ENCODE data around the gene RHBDL1. TPM values are rescaled to one million over a fixed set of nuclear protein-coding genes. Genes with fewer than 3 reads are reported as not detected.

RHBDL1 gene
- polyA plus RNA-seq, 1 donor = 1.8 TPM

- DNase-seq = no peak
Observed at GRCh38 chr16:637081-638018, 38.1 kb upstream of the RHBDL1 start.

DNA sequence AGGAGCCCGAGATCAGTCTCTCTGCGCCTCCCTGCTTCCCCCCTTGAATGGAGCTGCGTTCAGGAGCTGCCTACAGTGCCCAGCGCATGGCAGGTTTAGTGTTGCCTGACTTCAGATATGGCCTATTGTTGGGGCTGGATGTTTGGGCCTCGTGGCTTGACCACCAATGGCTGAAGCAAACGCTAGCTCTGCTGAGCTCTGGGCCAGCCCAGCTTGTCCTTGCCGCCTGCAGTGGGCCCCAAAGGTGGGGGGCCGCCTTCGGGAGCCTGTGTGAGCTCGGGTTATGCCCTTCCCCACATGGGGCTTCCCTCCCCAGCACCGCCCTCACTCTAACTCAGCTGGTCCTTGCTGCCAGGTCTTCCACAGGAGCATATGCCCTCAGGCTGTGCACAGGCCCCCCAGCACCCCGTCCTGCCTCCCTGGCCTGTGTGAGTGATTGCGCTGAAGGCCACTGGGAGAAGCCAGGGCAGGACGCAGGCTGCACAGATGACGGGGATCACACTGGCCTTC, 37.4 kb upstream of the RHBDL1 start:
- DNase-seq = no peak

GRCh38 chr16:638836-639235, 36.6 kb upstream of the RHBDL1 start:
- DNase-seq = no peak

DNA sequence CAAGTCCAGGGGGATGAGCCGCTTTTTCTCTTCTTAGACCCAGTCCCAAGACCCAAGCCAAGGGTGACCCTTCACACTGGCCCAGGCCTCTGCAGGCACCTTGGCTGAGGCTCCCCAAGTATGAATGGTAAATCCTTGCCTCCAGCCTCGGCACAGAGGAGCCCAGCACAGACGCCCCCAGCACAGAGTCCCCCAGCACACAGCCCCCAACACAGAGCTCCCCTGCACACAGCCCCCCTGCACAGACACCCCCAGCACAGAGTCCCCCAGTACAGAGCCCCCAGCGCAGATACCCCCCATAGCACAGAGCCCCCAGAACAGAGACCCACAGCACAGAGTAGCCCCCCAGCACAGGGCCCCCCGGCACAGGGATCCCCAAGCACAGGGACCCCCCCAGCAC, 34.9 kb upstream of the RHBDL1 start:
- no peak for DNase-seq

DNA sequence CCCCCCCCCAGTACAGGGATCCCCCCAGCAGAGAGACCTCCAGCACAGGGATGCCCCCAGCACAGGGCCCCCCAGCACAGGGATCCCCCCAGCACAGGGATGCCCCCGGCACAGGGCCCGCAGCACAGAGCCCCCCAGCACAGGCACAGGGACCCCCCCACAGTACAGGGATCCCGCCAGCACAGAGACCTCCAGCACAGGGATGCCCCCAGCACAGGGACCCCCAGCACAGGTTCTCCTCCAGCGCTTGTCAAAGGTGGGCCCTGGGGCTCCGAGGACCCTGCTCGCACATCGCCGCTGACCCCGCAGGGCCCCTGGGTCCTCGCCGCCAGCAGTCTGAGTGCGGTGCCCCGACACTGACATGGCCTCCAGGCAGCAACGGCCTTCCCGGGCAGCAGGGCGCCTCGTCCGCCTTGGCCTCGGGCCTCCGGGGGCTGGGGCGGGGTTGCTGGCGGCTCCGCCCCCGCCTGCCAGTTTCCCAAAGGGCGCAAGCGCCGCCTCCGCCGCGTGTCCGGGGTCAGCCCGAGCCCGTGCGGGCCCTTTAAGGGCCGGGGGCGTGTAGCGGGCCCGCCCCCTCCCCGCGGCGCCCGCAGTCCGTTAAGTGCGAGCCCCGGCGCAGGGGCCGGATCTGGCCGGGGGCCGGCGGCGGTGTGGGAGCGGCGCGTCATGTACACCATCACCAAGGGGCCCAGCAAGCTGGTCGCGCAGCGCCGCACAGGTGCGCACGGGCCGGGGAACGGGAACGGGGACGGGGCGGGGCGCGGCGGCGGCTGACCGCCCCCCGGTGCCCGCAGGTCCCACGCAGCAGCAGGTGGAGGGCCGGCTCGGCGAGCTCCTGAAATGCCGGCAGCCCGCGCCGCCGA, 33.9 kb upstream of the RHBDL1 start, which contains the start of gene MCRIP2:
Gene MCRIP2, plus strand, starts transcription at position 503 of the 863 bp plus-strand sequence. Its CDS starts 164 bp downstream, at position 667.
- peak; percentile 63 for DNase-seq

DNA sequence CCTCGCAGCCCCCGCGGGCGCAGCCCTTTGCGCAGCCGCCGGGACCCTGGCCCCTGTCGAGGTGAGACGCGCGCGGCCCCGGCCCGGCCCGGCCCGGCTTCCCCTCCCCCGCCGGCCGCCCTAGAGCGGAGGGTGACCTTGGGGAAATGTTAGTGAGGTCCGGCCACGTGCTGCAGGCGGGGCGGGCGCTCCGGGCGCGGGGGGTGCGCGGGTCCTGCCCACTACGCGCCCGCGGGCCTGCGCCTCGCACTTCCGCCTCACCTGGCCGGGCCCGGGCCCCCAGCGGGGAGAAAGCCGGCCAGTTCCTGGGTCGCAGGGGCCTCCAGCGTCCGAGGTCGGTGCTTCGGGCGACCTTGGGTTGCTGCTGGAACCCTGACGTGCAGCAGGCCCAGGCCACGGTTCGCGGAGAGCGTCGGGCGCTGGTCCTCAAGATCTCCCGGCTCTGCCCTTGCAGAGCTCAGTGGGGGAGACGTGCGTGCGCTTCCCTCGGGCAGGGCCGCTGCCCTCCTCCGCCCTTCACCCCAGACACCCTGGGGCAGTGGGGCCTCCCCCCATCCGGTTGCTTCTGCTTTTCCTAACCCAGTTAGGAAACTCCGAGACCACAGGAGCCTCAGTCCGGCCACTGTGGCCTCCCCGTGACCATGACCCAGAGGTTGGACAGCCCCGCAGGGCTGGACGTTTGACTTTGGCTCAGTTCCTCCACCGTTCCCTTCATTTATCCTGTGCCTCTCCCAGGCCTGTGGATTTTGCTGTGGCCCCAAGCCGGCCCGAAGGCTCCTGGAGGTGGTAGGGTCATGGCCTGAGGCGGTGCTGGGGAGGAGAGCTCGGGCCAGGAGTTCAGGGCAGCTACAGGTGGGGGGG, 33.1 kb upstream of the RHBDL1 start:
- no peak for DNase-seq

DNA sequence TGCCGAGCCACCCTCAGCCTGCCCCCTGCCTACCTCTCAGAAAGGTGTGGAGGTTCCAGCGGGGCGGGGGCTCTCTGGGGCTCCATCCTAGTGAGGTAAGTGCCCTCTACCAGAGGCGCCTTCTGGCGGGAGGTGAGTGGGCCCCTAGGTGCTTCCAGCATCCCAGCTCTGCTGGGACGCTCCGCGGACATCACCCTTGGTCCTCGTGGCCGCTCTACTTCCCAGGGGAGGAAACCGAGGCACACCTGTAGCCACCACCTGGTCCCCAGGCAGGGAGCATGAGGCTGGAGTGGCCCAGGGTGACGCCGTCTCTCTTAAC, 32.5 kb upstream of the RHBDL1 start:
- DNase-seq = no peak

DNA sequence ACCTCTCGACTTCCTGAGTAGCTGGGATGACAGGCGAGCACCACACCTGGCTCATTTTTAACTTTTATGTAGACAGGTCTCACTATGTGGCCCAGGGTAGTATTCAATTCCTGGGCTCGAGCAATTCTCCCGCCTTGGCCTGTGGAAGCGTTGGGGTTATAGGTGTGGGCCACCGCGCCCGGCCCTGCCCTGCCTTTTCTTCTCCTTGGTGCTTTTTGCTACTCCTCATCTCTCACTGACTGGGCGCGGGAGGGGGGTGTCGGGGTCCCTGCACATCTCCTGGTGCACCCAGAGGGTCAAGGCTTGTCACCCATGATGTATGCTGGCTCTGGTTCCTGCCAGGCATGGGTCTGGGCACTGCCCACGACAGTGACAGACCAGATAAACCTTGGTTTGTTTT, 30.9 kb upstream of the RHBDL1 start:
- DNase-seq = no peak

- DNase-seq = no peak
Observed at GRCh38 chr16:645852-646678, 29.4 kb upstream of the RHBDL1 start.

DNA sequence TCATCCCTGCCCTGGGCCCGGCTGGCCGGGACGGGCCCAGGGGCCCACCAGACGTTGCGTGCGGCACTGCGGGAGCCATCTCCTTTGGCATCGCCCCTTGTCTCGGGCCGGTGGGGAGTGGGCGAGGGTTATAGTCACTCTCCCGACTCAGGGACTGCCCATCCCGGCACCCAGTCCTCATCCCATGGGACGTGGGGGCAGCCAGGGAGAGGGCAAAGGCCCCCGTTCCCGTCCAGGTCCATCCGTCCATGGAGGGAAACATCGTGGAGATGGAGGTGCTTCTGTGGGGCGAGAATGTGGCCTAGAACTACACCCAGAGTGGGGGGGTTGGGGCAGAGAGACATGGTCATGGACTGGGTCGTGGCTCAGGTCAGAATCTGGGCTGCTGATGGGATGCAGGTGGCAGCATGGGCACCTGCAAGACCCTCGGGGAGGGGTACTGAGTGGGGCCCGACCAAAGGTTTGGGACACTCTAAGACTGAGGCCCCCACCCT, 28.7 kb upstream of the RHBDL1 start:
- no peak for DNase-seq

- DNase-seq = no peak
Observed at GRCh38 chr16:647173-647902, 28.1 kb upstream of the RHBDL1 start.

DNA sequence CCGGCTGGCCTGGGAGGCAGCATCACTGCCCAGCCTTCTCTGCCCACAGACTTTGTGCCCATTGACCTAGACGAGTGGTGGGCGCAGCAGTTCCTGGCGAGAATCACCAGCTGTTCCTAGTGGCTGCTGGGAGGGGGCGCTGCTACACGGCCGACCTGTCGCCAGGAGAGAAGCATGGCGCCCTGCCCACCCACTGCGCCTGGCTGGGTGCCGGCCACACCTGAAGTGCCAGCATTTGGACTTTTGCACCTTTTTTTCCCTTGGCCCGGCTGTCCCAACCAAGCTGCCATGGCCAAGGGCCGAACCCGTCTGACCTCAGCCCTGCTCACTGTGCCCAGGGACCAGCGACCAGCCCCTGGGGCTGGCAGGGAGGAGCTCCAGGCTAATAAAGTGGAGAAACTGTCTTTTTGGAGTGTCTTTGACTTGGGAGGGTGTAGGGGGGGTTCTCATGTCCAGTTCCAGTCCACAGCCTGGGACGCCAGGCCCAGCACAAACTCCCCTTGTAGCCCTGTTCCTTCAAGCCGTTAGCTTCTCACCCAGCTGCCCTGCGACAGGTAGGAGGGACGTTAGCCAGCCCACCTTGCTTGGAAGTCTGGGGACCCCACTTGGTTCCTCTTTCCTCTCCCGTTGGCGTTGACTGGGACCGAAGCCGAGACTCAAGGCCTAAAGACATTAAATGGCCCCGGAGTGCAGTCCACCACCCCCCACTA, 27.2 kb upstream of the RHBDL1 start:
- no peak for DNase-seq

- DNase-seq = peak; percentile 92
Observed at GRCh38 chr16:648781-649589, 26.5 kb upstream of the RHBDL1 start, which contains the start of gene WDR90. Gene WDR90, plus strand, starts transcription at chr16:649365. Its CDS starts 52 bp downstream, at chr16:649417.

- no peak for DNase-seq
Observed at GRCh38 chr16:649631-650030, 25.8 kb upstream of the RHBDL1 start.

- DNase-seq = no peak
Observed at GRCh38 chr16:651844-652243, 23.6 kb upstream of the RHBDL1 start.

DNA sequence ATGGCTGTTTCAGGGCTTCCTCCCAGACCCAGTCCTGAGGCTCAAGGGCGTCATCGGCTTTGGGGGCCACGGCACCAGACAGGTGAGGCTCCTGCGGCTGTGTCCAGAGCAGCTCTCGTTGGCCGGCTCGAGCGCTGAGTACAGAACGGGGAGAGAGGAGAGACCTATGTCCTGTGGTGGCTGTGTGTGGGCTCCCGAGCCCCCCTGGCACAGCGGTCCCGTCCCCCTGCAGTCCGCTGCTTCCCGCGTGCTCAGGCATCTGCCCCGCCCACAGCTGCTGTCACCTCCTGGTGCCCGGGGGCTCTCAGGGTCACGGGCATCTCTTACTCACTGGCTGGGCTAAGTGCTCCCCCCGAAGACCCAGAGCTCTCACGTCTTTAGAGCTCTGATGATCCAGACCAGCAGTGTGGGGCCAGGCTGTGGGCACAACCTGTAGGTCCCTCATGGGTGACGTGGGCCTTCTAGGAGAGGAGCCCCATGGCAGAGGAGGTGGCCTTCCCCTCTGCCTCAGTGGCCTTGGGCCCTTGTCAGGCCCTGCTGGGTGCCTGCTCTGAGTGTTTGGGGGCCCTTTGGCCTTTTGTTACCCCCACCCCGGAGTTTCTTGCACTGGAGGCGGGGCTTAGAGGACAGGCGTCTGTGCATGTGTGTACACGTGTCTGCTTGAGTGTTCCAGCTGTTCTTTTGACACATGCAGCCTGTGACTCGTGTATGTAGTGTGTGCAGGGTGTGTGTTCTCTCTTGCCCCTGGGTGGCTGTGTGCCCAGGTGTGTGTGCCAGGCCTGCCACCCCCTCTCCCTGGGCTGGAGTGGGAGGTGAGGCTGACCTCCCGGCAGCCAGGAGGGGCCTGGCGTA, 22.8 kb upstream of the RHBDL1 start:
- no peak for DNase-seq

- no peak for DNase-seq
Observed at GRCh38 chr16:654034-654433, 21.4 kb upstream of the RHBDL1 start.

DNA sequence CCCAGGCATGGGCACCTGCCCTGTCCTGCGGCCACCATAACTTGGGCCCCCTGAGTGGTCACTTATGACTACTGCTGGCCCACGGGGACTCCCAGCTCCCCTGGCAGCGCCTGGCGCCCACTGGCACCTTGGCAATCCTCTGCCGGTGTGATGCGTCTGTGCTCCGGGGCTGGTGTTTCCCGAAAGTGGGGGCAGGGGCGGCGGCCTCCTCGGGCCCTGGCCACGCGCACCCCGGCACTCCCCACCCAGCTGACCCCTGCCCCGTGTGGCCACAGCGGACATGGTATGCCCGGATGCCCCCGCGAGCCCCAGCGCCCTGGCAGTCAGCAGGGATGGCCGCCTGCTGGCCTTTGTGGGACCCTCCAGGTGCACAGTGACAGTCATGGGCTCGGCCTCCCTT, 18.0 kb upstream of the RHBDL1 start:
- DNase-seq = no peak

Measured in hindlimb muscle (tissue), 1 donor.